ENCODE measurements around the gene BBC3.
"Not testable (repeated sequence)": the region's sequence is repeated elsewhere in the genome, so short reads cannot be mapped to it uniquely, and the experiment has no call there.

BBC3 gene

GRCh38 chr19:47253016-47253415 is 22.0 kb upstream of the BBC3 start:
- H3K4me3 Mint-ChIP-seq; H3K9me3 Mint-ChIP-seq; intact Hi-C loops (cut with micrococcal nuclease); H3K27ac Mint-ChIP-seq: not testable (repeated sequence)
- Mint-ChIP-seq H3K4me1 (ENCODE audit: low read depth) (peaks cover 14% of the 10 kb centered on the region), H3K36me3 (ENCODE audit: low read depth) (peaks cover 15% of the 10 kb centered on the region), H3K27me3 (peaks cover 12% of the 10 kb centered on the region)

GRCh38 chr19:47247308-47247990 is 16.4 kb upstream of the BBC3 start:
- Mint-ChIP-seq H3K27me3 (peaks cover 34% of the 10 kb centered on the region), H3K9me3 (no peaks in the 10 kb centered on the region), H3K4me3 (peak overlapping the region; percentile 8), H3K4me1 (ENCODE audit: low read depth) (peaks cover 5% of the 10 kb centered on the region), H3K36me3 (ENCODE audit: low read depth) (no peaks in the 10 kb centered on the region), H3K27ac (peak overlapping the region; percentile 47)
- intact Hi-C loops (cut with micrococcal nuclease) = loop anchor here (1.0 kb wide), 1 partner anchor 98 kb away; no protein-coding TSS in a partner anchor

GRCh38 chr19:47243776-47244547 is 13.0 kb upstream of the BBC3 start:
- Mint-ChIP-seq H3K27me3 (peaks cover 28% of the 10 kb centered on the region), H3K9me3 (no peaks in the 10 kb centered on the region), H3K27ac (no peak overlapping the region), H3K4me3 (peak overlapping the region; percentile 68), H3K4me1 (ENCODE audit: low read depth) (peaks cover 12% of the 10 kb centered on the region), H3K36me3 (ENCODE audit: low read depth) (no peaks in the 10 kb centered on the region)
- intact Hi-C loops (cut with micrococcal nuclease) = loop anchor here (1.0 kb wide), 3 partner anchors 12 to 34 kb away; partner anchors contain the start of gene CCDC9

GRCh38 chr19:47243364-47243775 is 12.4 kb upstream of the BBC3 start:
- H3K4me3 Mint-ChIP-seq = peak overlapping the region; percentile 68
- H3K4me1 Mint-ChIP-seq (ENCODE audit: low read depth) = peaks cover 12% of the 10 kb centered on the region
- intact Hi-C loops (cut with micrococcal nuclease) = no loop called here
- H3K36me3 Mint-ChIP-seq (ENCODE audit: low read depth) = no peaks in the 10 kb centered on the region
- no peak overlapping the region for H3K27ac Mint-ChIP-seq
- peaks cover 34% of the 10 kb centered on the region for H3K27me3 Mint-ChIP-seq
- H3K9me3 Mint-ChIP-seq = no peaks in the 10 kb centered on the region

GRCh38 chr19:47241919-47242577 is 11.0 kb upstream of the BBC3 start:
- H3K4me1 Mint-ChIP-seq (ENCODE audit: low read depth) = peaks cover 12% of the 10 kb centered on the region
- peaks cover 40% of the 10 kb centered on the region for H3K27me3 Mint-ChIP-seq
- no peak overlapping the region for H3K27ac Mint-ChIP-seq
- H3K36me3 Mint-ChIP-seq (ENCODE audit: low read depth) = no peaks in the 10 kb centered on the region
- no peak overlapping the region for H3K4me3 Mint-ChIP-seq
- intact Hi-C loops (cut with micrococcal nuclease) = no loop called here
- no peaks in the 10 kb centered on the region for H3K9me3 Mint-ChIP-seq

- H3K4me3 Mint-ChIP-seq = no peak overlapping the region
- intact Hi-C loops (cut with micrococcal nuclease) = no loop called here
- H3K27ac Mint-ChIP-seq = no peak overlapping the region
- H3K27me3 Mint-ChIP-seq = peaks cover 47% of the 10 kb centered on the region
- peaks cover 12% of the 10 kb centered on the region for H3K4me1 Mint-ChIP-seq (ENCODE audit: low read depth)
- no peaks in the 10 kb centered on the region for H3K9me3 Mint-ChIP-seq
- no peaks in the 10 kb centered on the region for H3K36me3 Mint-ChIP-seq (ENCODE audit: low read depth)
Measured at GRCh38 chr19:47240996-47241918, 10.3 kb upstream of the BBC3 start.

- Mint-ChIP-seq H3K36me3 (ENCODE audit: low read depth) (no peaks in the 10 kb centered on the region), H3K4me1 (ENCODE audit: low read depth) (peaks cover 12% of the 10 kb centered on the region), H3K4me3 (no peak overlapping the region), H3K27ac (no peak overlapping the region), H3K9me3 (no peaks in the 10 kb centered on the region), H3K27me3 (peaks cover 49% of the 10 kb centered on the region)
- intact Hi-C loops (cut with micrococcal nuclease) = no loop called here
Measured at GRCh38 chr19:47240556-47240955, 9.6 kb upstream of the BBC3 start.

GRCh38 chr19:47239610-47240296 is 8.8 kb upstream of the BBC3 start:
- no peak overlapping the region for H3K4me3 Mint-ChIP-seq
- intact Hi-C loops (cut with micrococcal nuclease) = no loop called here
- no peak overlapping the region for H3K27ac Mint-ChIP-seq
- no peaks in the 10 kb centered on the region for H3K36me3 Mint-ChIP-seq (ENCODE audit: low read depth)
- peaks cover 9% of the 10 kb centered on the region for H3K4me1 Mint-ChIP-seq (ENCODE audit: low read depth)
- H3K27me3 Mint-ChIP-seq = peaks cover 47% of the 10 kb centered on the region
- no peaks in the 10 kb centered on the region for H3K9me3 Mint-ChIP-seq

- intact Hi-C loops (cut with micrococcal nuclease) = no loop called here
- H3K36me3 Mint-ChIP-seq (ENCODE audit: low read depth) = no peaks in the 10 kb centered on the region
- no peak overlapping the region for H3K4me3 Mint-ChIP-seq
- no peak overlapping the region for H3K27ac Mint-ChIP-seq
- H3K27me3 Mint-ChIP-seq = peaks cover 52% of the 10 kb centered on the region
- no peaks in the 10 kb centered on the region for H3K9me3 Mint-ChIP-seq
- peaks cover 6% of the 10 kb centered on the region for H3K4me1 Mint-ChIP-seq (ENCODE audit: low read depth)
Measured at GRCh38 chr19:47239152-47239551, 8.2 kb upstream of the BBC3 start.

GRCh38 chr19:47236072-47236675 is 5.2 kb upstream of the BBC3 start:
- Mint-ChIP-seq H3K9me3 (no peaks in the 10 kb centered on the region), H3K27me3 (peaks cover 57% of the 10 kb centered on the region), H3K27ac (no peak overlapping the region), H3K36me3 (ENCODE audit: low read depth) (no peaks in the 10 kb centered on the region), H3K4me3 (no peak overlapping the region), H3K4me1 (ENCODE audit: low read depth) (peaks cover 25% of the 10 kb centered on the region)
- intact Hi-C loops (cut with micrococcal nuclease) = no loop called here

GRCh38 chr19:47232422-47233211 is 1.6 kb upstream of the BBC3 start:
- H3K27me3 Mint-ChIP-seq = peaks cover 41% of the 10 kb centered on the region
- no peaks in the 10 kb centered on the region for H3K36me3 Mint-ChIP-seq (ENCODE audit: low read depth)
- H3K27ac Mint-ChIP-seq = peak overlapping the region; percentile 75
- intact Hi-C loops (cut with micrococcal nuclease) = no loop called here
- peaks cover 19% of the 10 kb centered on the region for H3K4me1 Mint-ChIP-seq (ENCODE audit: low read depth)
- H3K9me3 Mint-ChIP-seq = no peaks in the 10 kb centered on the region
- H3K4me3 Mint-ChIP-seq = no peak overlapping the region

Data from dendritic cell treated with granulocyte-macrophage colony-stimulating factor and Interleukin-4, amounts not matched to agents 40 ng/mL and 50 ng/mL, for 4 days (primary cell).